Sigmoid colon (tissue), 7 donors: ENCODE results near the gene AKR1B1. TPM values are rescaled to one million over a fixed set of nuclear protein-coding genes. Genes with fewer than 3 reads are reported as not detected.

Experiments
- DNase-seq: peaks from one replicate; pipeline ENCODE4 v3.0.0-alpha.2; 2019
- H3K27ac ChIP-seq, 4 donors: fragments of 200-600 bp; sonication (generic); one replicate each; pipeline ENCODE4 v1.5.1; 2016 to 2019; ENCODE audit warnings: mild to moderate bottlenecking in 1 of 4
- H3K27me3 ChIP-seq, 3 donors: fragments of 200-600 bp; sonication (generic); one replicate each; pipeline ENCODE4 v1.5.1; 2019; ENCODE audit warnings: mild to moderate bottlenecking in 1 of 3
- H3K36me3 ChIP-seq, 4 donors: fragments of 200-600 bp; sonication (generic); one replicate each; pipeline ENCODE4 v1.5.1; 2016 to 2019
- H3K4me1 ChIP-seq, 4 donors: fragments of 200-600 bp; sonication (generic); one replicate each; pipeline ENCODE4 v1.5.1; 2017 to 2019
- H3K4me3 ChIP-seq, 4 donors: fragments of 200-600 bp; sonication (generic); one replicate each; pipeline ENCODE4 v1.5.1; 2017 to 2019; ENCODE audit warnings: mild to moderate bottlenecking in 2 of 4, moderate library complexity in 1 of 4
- H3K9me3 ChIP-seq, 4 donors: fragments of 200-600 bp in 3 of 4; sonication (generic) in 3 of 4; one replicate each; pipeline versions ENCODE4 v1.5.1 to v1.6.1; 2013 to 2019
- CTCF ChIP-seq, 4 experiments: fragments of 450-650 bp in 3 of 4; fragments of 200-600 bp in 1 of 4; IDR thresholded peaks; one replicate each; pipeline ENCODE4 v1.5.1; 2016 to 2019; ENCODE audit warnings: antibody characterized with exemption in 4 of 4, mild to moderate bottlenecking in 3 of 4, moderate library complexity in 2 of 4
- EP300 ChIP-seq, 4 donors: sonication (generic); formaldehyde crosslinking; IDR thresholded peaks; one replicate each; pipeline ENCODE4 v1.6.1; 2017; ENCODE audit warnings: antibody characterized with exemption in 4 of 4
- POLR2A ChIP-seq, 2 donors: fragments of 450-650 bp; IDR thresholded peaks; one replicate each; pipeline ENCODE4 v1.6.1; 2016; ENCODE audit warnings: antibody characterized with exemption in 2 of 2, mild to moderate bottlenecking in 2 of 2, moderate library complexity in 2 of 2
- POLR2AphosphoS5 ChIP-seq, 4 donors: sonication (generic); formaldehyde crosslinking; IDR thresholded peaks; one replicate each; pipeline ENCODE4 v1.6.1; 2017; ENCODE audit warnings: antibody characterized with exemption in 4 of 4
- WGBS, 2 donors: extraction: QIAGEN DNeasy Blood & Tissue Kit; methylation state at CpG; one replicate each; pipeline ENCODE4 v1.1.7; 2013; 5-methylcytosine and 5-hydroxymethylcytosine counted together
- intact Hi-C: fragments of 100-400 bp; cut with DNase I; formaldehyde crosslinking; loops from one replicate; pipeline ENCODE4 v1.15.1; 2023
- polyA plus RNA-seq, 3 donors: library from polyadenylated mRNA; stranded (reverse); fragments of 200-250 nt; gene quantifications; one replicate each; pipeline ENCODE4 v1.2.3, GENCODE V29; 2013
- total RNA-seq, 4 donors: library from RNA; depleted of rRNA; stranded (reverse); fragments of >200 nt; gene quantifications; one replicate each; pipeline ENCODE4 v1.1.0, GENCODE V29; 2016
- donor health status: healthy with polysubstance abuse.
- donor health status: Bipolar disorder and iron deficiency.
- donor health status: healthy.

The AKR1B1 gene
- total and polyA plus RNA-seq, 7 donors, result 35.8 to 59.2 (median 46.7) TPM

- Histone ChIP-seq H3K27me3 (no peaks in the 10 kb centered on the region), H3K27ac (no peak overlapping the region), H3K36me3 (peaks cover 0 to 6% (median 0%) of the 10 kb centered on the region in 4 donors), H3K9me3 (peaks cover 0 to 3% (median 1%) of the 10 kb centered on the region in 4 donors), H3K4me1 (peaks cover 0 to 18% (median 17%) of the 10 kb centered on the region in 4 donors), H3K4me3 (no peak overlapping the region)
- TF ChIP-seq POLR2AphosphoS5 (IDR thresholded peaks at IDR 0.05), result no peak
- TF ChIP-seq EP300 (IDR thresholded peaks at IDR 0.05), result no peak
- TF ChIP-seq POLR2A (IDR thresholded peaks at IDR 0.05), result no peak
- TF ChIP-seq CTCF (IDR thresholded peaks at IDR 0.05), result no peak
- WGBS, 2 donors, result 92 to 93% methylated on average over 2 of the region's 2 CpGs
- intact Hi-C loops, result no loop called here
- no peak for DNase-seq
These were observed 1.1 kb upstream of the AKR1B1 start for GRCh38 chr7:134459981-134460380.

- peak overlapping the region; percentile 93 to 97 (median 94) for H3K27ac ChIP-seq
- intact Hi-C loops, result no loop called here
- peak; percentile 74 for DNase-seq
- WGBS, 2 donors, result 1% methylated on average over 37 of the region's 37 CpGs
- no peak for TF ChIP-seq EP300 (IDR thresholded peaks at IDR 0.05)
- TF ChIP-seq CTCF (IDR thresholded peaks at IDR 0.05), result peak in 2 of 4 experiments; percentile 14 to 21
- no peaks in the 10 kb centered on the region for H3K9me3 ChIP-seq
- peaks cover 0 to 31% (median 22%) of the 10 kb centered on the region in 4 donors for H3K4me1 ChIP-seq
- H3K4me3 ChIP-seq, result peak overlapping the region; percentile 85 to 98 (median 96)
- peaks cover 0 to 6% (median 0%) of the 10 kb centered on the region in 4 donors for H3K36me3 ChIP-seq
- no peaks in the 10 kb centered on the region for H3K27me3 ChIP-seq
These were observed 527 bp downstream of the AKR1B1 start for GRCh38 chr7:134458341-134458805.

GRCh38 chr7:134457210-134457609 is 1.7 kb downstream of the AKR1B1 start:
- no peak for TF ChIP-seq CTCF (IDR thresholded peaks at IDR 0.05)
- no peak for TF ChIP-seq POLR2AphosphoS5 (IDR thresholded peaks at IDR 0.05)
- TF ChIP-seq EP300 (IDR thresholded peaks at IDR 0.05), result no peak
- no peak for TF ChIP-seq POLR2A (IDR thresholded peaks at IDR 0.05)
- intact Hi-C loops, result no loop called here
- WGBS, 2 donors, result 87% methylated on average over 2 of the region's 2 CpGs
- no peaks in the 10 kb centered on the region for H3K27me3 ChIP-seq
- DNase-seq, result no peak
- no peak overlapping the region for H3K27ac ChIP-seq
- peaks cover 0 to 41% (median 26%) of the 10 kb centered on the region in 4 donors for H3K4me1 ChIP-seq
- no peaks in the 10 kb centered on the region for H3K9me3 ChIP-seq
- H3K4me3 ChIP-seq, result no peak overlapping the region
- peaks cover 0 to 6% (median 0%) of the 10 kb centered on the region in 4 donors for H3K36me3 ChIP-seq

GRCh38 chr7:134454277-134454676 is 4.6 kb downstream of the AKR1B1 start:
- Histone ChIP-seq H3K4me3 (no peak overlapping the region), H3K36me3 (peaks cover 0 to 26% (median 10%) of the 10 kb centered on the region in 4 donors), H3K27me3 (no peaks in the 10 kb centered on the region), H3K27ac (peak overlapping the region in 3 of 4 donors; percentile 40 to 56 (median 54)), H3K9me3 (no peaks in the 10 kb centered on the region), H3K4me1 (peaks cover 0 to 39% (median 21%) of the 10 kb centered on the region in 4 donors)
- 39 to 79% methylated on average over 4 of the region's 4 CpGs for WGBS, 2 donors
- intact Hi-C loops, result no loop called here
- no peak for DNase-seq
- TF ChIP-seq POLR2A (IDR thresholded peaks at IDR 0.05) (no peak), CTCF (IDR thresholded peaks at IDR 0.05) (no peak), POLR2AphosphoS5 (IDR thresholded peaks at IDR 0.05) (peak in 1 of 4 donors; percentile 17), EP300 (IDR thresholded peaks at IDR 0.05) (peak in 2 of 4 donors; percentile 5 to 27)

- Histone ChIP-seq H3K4me3 (no peak overlapping the region), H3K4me1 (peaks cover 0 to 38% (median 20%) of the 10 kb centered on the region in 4 donors), H3K27me3 (no peaks in the 10 kb centered on the region), H3K9me3 (no peaks in the 10 kb centered on the region), H3K36me3 (peaks cover 6 to 33% (median 15%) of the 10 kb centered on the region in 4 donors), H3K27ac (peak overlapping the region in 2 of 4 donors; percentile 54 to 56)
- intact Hi-C loops, result no loop called here
- no peak for TF ChIP-seq POLR2AphosphoS5 (IDR thresholded peaks at IDR 0.05)
- no peak for TF ChIP-seq POLR2A (IDR thresholded peaks at IDR 0.05)
- TF ChIP-seq EP300 (IDR thresholded peaks at IDR 0.05), result no peak
- no peak for DNase-seq
- 16 to 72% methylated on average over 5 of the region's 5 CpGs for WGBS, 2 donors
These were observed 5.4 kb downstream of the AKR1B1 start for GRCh38 chr7:134453518-134453917.
